ENCODE data around the gene PAQR8. TPM values are rescaled to one million over a fixed set of nuclear protein-coding genes. Genes with fewer than 3 reads are reported as not detected.
A peak's percentile ranks its signal among the peaks of the same experiment; 100 is the strongest.

Gene PAQR8
- total RNA-seq, 2 experiments from 2014 or later = 5.5 to 6.2 TPM

DNA sequence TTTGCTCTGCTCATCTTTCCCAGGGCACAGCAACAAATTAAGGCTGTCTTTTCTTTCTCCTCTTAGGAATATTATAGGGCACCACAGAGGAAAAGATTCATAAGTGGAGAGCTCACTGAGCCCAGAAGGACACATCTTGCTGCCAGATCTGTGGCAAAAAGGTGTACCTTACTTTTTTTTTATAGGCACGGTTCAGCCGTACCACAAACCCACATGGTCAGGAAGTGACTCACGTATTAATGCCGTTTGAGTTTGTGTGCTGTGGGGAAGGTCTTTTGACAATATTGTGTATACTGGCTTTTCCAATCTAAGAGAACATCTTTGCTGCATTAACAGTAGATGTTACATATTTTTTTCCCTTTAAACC is 28.4 kb downstream of the PAQR8 start:
- no peaks in the 10 kb centered on the region for H3K9me3 ChIP-seq (ENCODE audit: low read length)
- H3K9me2 ChIP-seq (ENCODE audit: insufficient read depth, low read length) = no peaks in the 10 kb centered on the region
- no peaks in the 10 kb centered on the region for H3K36me3 ChIP-seq (ENCODE audit: insufficient read depth, low read length)
- peak; percentile 55 for DNase-seq (ENCODE audit: low spot score)
- no peak overlapping the region for H3K27ac ChIP-seq (ENCODE audit: low read depth, low read length, poor library complexity, severe bottlenecking)
- peaks cover 22% of the 10 kb centered on the region for H3K4me1 ChIP-seq (ENCODE audit: insufficient read depth, low read length, poor library complexity, severe bottlenecking)
- peak overlapping the region; percentile 43; the same call in 1 of the 2 replicates for H2AFZ ChIP-seq (ENCODE audit: low read length)
- intact Hi-C loops (cut with micrococcal nuclease; ENCODE audit: unreplicated experiment) = loop anchor here (10.0 kb wide), 1 partner anchor 326 kb away; no protein-coding TSS in a partner anchor
- POLR2A ChIA-PET = interaction anchor here (0.7 to 1.9 kb wide), 10 partner anchors 9 to 288 kb away, joined by 3 to 9 read pairs (median 4); partner anchors contain the start of gene PAQR8
- BruUV-seq (replicated peaks) = no TSS peak
- H3K79me2 ChIP-seq (ENCODE audit: insufficient read depth, low read depth, low read length) = no peaks in the 10 kb centered on the region
- CTCF ChIA-PET (ENCODE audit: unreplicated experiment) = interaction anchor here (0.7 to 1.3 kb wide), 2 partner anchors 104 to 118 kb away, joined by 3 to 7 read pairs; no protein-coding TSS in a partner anchor
- H4K20me1 ChIP-seq (ENCODE audit: insufficient read depth, low read length) = no peaks in the 10 kb centered on the region
- TF ChIP-seq, protein P1, sequence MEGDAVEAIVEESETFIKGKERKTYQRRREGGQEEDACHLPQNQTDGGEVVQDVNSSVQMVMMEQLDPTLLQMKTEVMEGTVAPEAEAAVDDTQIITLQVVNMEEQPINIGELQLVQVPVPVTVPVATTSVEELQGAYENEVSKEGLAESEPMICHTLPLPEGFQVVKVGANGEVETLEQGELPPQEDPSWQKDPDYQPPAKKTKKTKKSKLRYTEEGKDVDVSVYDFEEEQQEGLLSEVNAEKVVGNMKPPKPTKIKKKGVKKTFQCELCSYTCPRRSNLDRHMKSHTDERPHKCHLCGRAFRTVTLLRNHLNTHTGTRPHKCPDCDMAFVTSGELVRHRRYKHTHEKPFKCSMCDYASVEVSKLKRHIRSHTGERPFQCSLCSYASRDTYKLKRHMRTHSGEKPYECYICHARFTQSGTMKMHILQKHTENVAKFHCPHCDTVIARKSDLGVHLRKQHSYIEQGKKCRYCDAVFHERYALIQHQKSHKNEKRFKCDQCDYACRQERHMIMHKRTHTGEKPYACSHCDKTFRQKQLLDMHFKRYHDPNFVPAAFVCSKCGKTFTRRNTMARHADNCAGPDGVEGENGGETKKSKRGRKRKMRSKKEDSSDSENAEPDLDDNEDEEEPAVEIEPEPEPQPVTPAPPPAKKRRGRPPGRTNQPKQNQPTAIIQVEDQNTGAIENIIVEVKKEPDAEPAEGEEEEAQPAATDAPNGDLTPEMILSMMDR (conservative IDR thresholded peaks at IDR 0.05; ENCODE audit: low read length) = no peak
- no peak for TF ChIP-seq EZH2phosphoT487 (IDR thresholded peaks at IDR 0.05; ENCODE audit: borderline replicate concordance, low read depth, low read length)
- no peak overlapping the region for H3K4me3 ChIP-seq (ENCODE audit: low read depth, low read length, poor library complexity, severe bottlenecking)
- H3K4me2 ChIP-seq (ENCODE audit: low read length) = peak overlapping the region; percentile 52

DNA sequence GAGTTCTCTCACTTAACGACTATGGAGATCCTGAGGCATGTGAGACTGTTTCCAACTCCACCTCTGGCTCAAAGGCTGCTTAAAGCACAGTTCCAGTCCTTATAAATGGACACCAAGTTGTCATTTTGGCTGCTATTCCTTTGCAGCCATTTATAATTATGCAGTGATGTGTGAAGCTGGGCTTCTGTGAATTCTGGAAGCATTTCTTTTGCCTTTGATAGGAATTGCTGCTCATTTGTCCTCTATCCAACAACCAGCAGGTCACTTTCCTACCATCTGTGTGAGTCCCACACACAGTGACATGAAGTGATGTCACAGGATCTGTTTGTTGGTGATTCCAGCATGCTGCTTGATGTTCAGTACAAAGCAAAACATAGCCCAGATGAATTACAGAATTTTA is 29.6 kb downstream of the PAQR8 start:
- no peak for DNase-seq (ENCODE audit: low spot score)
- no TSS peak for BruUV-seq (replicated peaks)
- no peak for TF ChIP-seq EZH2phosphoT487 (IDR thresholded peaks at IDR 0.05; ENCODE audit: borderline replicate concordance, low read depth, low read length)
- TF ChIP-seq, protein P1 (conservative IDR thresholded peaks at IDR 0.05; ENCODE audit: low read length) = no peak
- H3K4me1 ChIP-seq (ENCODE audit: insufficient read depth, low read length, poor library complexity, severe bottlenecking) = peaks cover 22% of the 10 kb centered on the region
- H3K79me2 ChIP-seq (ENCODE audit: insufficient read depth, low read depth, low read length) = no peaks in the 10 kb centered on the region
- no peaks in the 10 kb centered on the region for H3K9me2 ChIP-seq (ENCODE audit: insufficient read depth, low read length)
- intact Hi-C loops (cut with micrococcal nuclease; ENCODE audit: unreplicated experiment) = loop anchor here (10.0 kb wide), 1 partner anchor 327 kb away; no protein-coding TSS in a partner anchor
- ChIA-PET CTCF (ENCODE audit: unreplicated experiment) (no interaction called here), POLR2A (interaction anchor here (0.6 to 1.5 kb wide), 7 partner anchors 8 to 109 kb away, joined by 3 to 7 read pairs (median 3); no protein-coding TSS in a partner anchor)
- no peak overlapping the region for H2AFZ ChIP-seq (ENCODE audit: low read length)
- no peaks in the 10 kb centered on the region for H4K20me1 ChIP-seq (ENCODE audit: insufficient read depth, low read length)
- no peak overlapping the region for H3K4me3 ChIP-seq (ENCODE audit: low read depth, low read length, poor library complexity, severe bottlenecking)
- no peak overlapping the region for H3K27ac ChIP-seq (ENCODE audit: low read depth, low read length, poor library complexity, severe bottlenecking)
- H3K9me3 ChIP-seq (ENCODE audit: low read length) = no peaks in the 10 kb centered on the region
- no peaks in the 10 kb centered on the region for H3K36me3 ChIP-seq (ENCODE audit: insufficient read depth, low read length)
- no peak overlapping the region for H3K4me2 ChIP-seq (ENCODE audit: low read length)

DNA sequence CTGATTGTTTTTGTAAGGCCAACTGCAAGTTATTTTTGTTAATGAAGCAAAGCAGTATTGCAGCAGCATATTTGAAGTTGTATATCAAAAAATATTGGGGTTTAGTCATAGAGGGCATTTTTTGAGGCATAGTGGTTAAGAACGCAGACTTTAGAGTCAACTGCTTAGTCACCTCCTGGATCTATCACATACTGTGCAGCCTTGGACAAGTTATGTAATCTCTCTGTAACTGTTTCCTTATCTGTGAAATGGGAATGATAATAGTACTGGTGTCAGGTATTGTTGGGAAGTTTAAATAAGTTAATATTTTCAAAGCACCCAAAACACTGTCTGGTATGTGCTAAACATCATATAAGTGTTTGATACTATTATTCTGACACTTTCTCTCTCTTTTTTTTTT is 31.0 kb downstream of the PAQR8 start:
- H3K4me1 ChIP-seq (ENCODE audit: insufficient read depth, low read length, poor library complexity, severe bottlenecking) = peaks cover 25% of the 10 kb centered on the region
- no TSS peak for BruUV-seq (replicated peaks)

More for the DNA sequence above, 31.0 kb downstream of the PAQR8 start:
- intact Hi-C loops (cut with micrococcal nuclease; ENCODE audit: unreplicated experiment) = loop anchor here (10.0 kb wide), 1 partner anchor 328 kb away; no protein-coding TSS in a partner anchor
- H3K4me2 ChIP-seq (ENCODE audit: low read length) = no peak overlapping the region
- H3K9me3 ChIP-seq (ENCODE audit: low read length) = no peaks in the 10 kb centered on the region
- no peaks in the 10 kb centered on the region for H3K9me2 ChIP-seq (ENCODE audit: insufficient read depth, low read length)
- H3K27ac ChIP-seq (ENCODE audit: low read depth, low read length, poor library complexity, severe bottlenecking) = no peak overlapping the region
- no peaks in the 10 kb centered on the region for H3K79me2 ChIP-seq (ENCODE audit: insufficient read depth, low read depth, low read length)
- H3K4me3 ChIP-seq (ENCODE audit: low read depth, low read length, poor library complexity, severe bottlenecking) = no peak overlapping the region
- ChIA-PET POLR2A (interaction anchor here (0.6 to 1.2 kb wide), 2 partner anchors 21 to 88 kb away, joined by 3 read pairs; no protein-coding TSS in a partner anchor), CTCF (ENCODE audit: unreplicated experiment) (no interaction called here)
- H4K20me1 ChIP-seq (ENCODE audit: insufficient read depth, low read length) = no peaks in the 10 kb centered on the region
- H2AFZ ChIP-seq (ENCODE audit: low read length) = no peak overlapping the region
- DNase-seq (ENCODE audit: low spot score) = no peak
- no peak for TF ChIP-seq EZH2phosphoT487 (IDR thresholded peaks at IDR 0.05; ENCODE audit: borderline replicate concordance, low read depth, low read length)
- TF ChIP-seq, protein P1 (conservative IDR thresholded peaks at IDR 0.05; ENCODE audit: low read length) = no peak
- no peaks in the 10 kb centered on the region for H3K36me3 ChIP-seq (ENCODE audit: insufficient read depth, low read length)
